Uterus (tissue), 2 donors: ENCODE data around the gene CFAP97D2.

Experiments
- CTCF ChIP-seq, 4 experiments: fragments of 200-600 bp in 2 of 4; fragments of 450-650 bp in 2 of 4; sonication (generic) in 2 of 4; IDR thresholded peaks; one replicate each; pipeline ENCODE4 v1.5.1; 2016 to 2019; ENCODE audit warnings: antibody characterized with exemption in 4 of 4, mild to moderate bottlenecking in 2 of 4, moderate library complexity in 1 of 4
- POLR2A ChIP-seq, 2 donors: fragments of 450-650 bp; IDR thresholded peaks; one replicate each; pipeline ENCODE4 v1.6.1; 2016; ENCODE audit warnings: antibody characterized with exemption in 2 of 2, mild to moderate bottlenecking in 1 of 2, moderate library complexity in 1 of 2

- TF ChIP-seq CTCF (IDR thresholded peaks at IDR 0.05) = no peak
- TF ChIP-seq POLR2A (IDR thresholded peaks at IDR 0.05) = no peak
Measured at GRCh38 chr13:114224201-114224600, 45.1 kb downstream of the CFAP97D2 start.
